ENCODE data around the gene CWC27.
"Not testable (repeated sequence)": the region's sequence is repeated elsewhere in the genome, so short reads cannot be mapped to it uniquely, and the experiment has no call there.

CWC27 gene

GRCh38 chr5:64838803-64839202, 70.1 kb downstream of the CWC27 start:
- DNase-seq (ENCODE audit: low read depth, low spot score) = no peak

GRCh38 chr5:64839936-64840335, 71.2 kb downstream of the CWC27 start:
- no peak for DNase-seq (ENCODE audit: low read depth, low spot score)

GRCh38 chr5:64840958-64841357, 72.2 kb downstream of the CWC27 start:
- no peak for DNase-seq (ENCODE audit: low read depth, low spot score)

- no peak for DNase-seq (ENCODE audit: low read depth, low spot score)
Measured at GRCh38 chr5:64853777-64854176, 85.0 kb downstream of the CWC27 start.

GRCh38 chr5:64854855-64855254, 86.1 kb downstream of the CWC27 start:
- DNase-seq (ENCODE audit: low read depth, low spot score) = no peak

- no peak for DNase-seq (ENCODE audit: low read depth, low spot score)
Measured at GRCh38 chr5:64859881-64860280, 91.2 kb downstream of the CWC27 start.

GRCh38 chr5:64861281-64861680, 92.6 kb downstream of the CWC27 start:
- no peak for DNase-seq (ENCODE audit: low read depth, low spot score)

GRCh38 chr5:64864171-64864570, 95.4 kb downstream of the CWC27 start:
- DNase-seq (ENCODE audit: low read depth, low spot score) = no peak

- DNase-seq (ENCODE audit: low read depth, low spot score) = no peak
Measured at GRCh38 chr5:64865662-64866061, 96.9 kb downstream of the CWC27 start.

- DNase-seq (ENCODE audit: low read depth, low spot score) = no peak
Measured at GRCh38 chr5:64869419-64869818, 100.7 kb downstream of the CWC27 start.

GRCh38 chr5:64872044-64872443, 103.3 kb downstream of the CWC27 start:
- DNase-seq (ENCODE audit: low read depth, low spot score) = no peak

- no peak for DNase-seq (ENCODE audit: low read depth, low spot score)
Measured at GRCh38 chr5:64873441-64873840, 104.7 kb downstream of the CWC27 start.

- DNase-seq (ENCODE audit: low read depth, low spot score) = no peak
Measured at GRCh38 chr5:64874753-64875152, 106.0 kb downstream of the CWC27 start.

GRCh38 chr5:64876203-64876602, 107.5 kb downstream of the CWC27 start:
- DNase-seq (ENCODE audit: low read depth, low spot score) = no peak

- no peak for DNase-seq (ENCODE audit: low read depth, low spot score)
Measured at GRCh38 chr5:64880821-64881220, 112.1 kb downstream of the CWC27 start.

- DNase-seq (ENCODE audit: low read depth, low spot score) = no peak
Measured at GRCh38 chr5:64883912-64884311, 115.2 kb downstream of the CWC27 start.

GRCh38 chr5:64884541-64884940, 115.8 kb downstream of the CWC27 start:
- no peak for DNase-seq (ENCODE audit: low read depth, low spot score)

- DNase-seq (ENCODE audit: low read depth, low spot score) = no peak
Measured at GRCh38 chr5:64887910-64888309, 119.2 kb downstream of the CWC27 start.

- DNase-seq (ENCODE audit: low read depth, low spot score) = no peak
Measured at GRCh38 chr5:64895748-64896147, 127.0 kb downstream of the CWC27 start.

- DNase-seq (ENCODE audit: low read depth, low spot score) = no peak
Measured at GRCh38 chr5:64899838-64900237, 131.1 kb downstream of the CWC27 start.

- DNase-seq (ENCODE audit: low read depth, low spot score) = no peak
Measured at GRCh38 chr5:64900618-64901017, 131.9 kb downstream of the CWC27 start.

- DNase-seq (ENCODE audit: low read depth, low spot score) = not testable (repeated sequence)
Measured at GRCh38 chr5:64907399-64907798, 138.7 kb downstream of the CWC27 start.

- DNase-seq (ENCODE audit: low read depth, low spot score) = no peak
Measured at GRCh38 chr5:64914396-64914795, 145.7 kb downstream of the CWC27 start.

- no peak for DNase-seq (ENCODE audit: low read depth, low spot score)
Measured at GRCh38 chr5:64918083-64918482, 149.4 kb downstream of the CWC27 start.

GRCh38 chr5:64921386-64921785, 152.7 kb downstream of the CWC27 start:
- DNase-seq (ENCODE audit: low read depth, low spot score) = no peak

Measured in activated CD4-positive, CD25-positive, alpha-beta regulatory T cell treated with anti-CD3 and anti-CD28 coated beads, Interleukin-2, amount 50 U/mL, for 16 hours (primary cell).